Occipital lobe (tissue), 2 donors: ENCODE results near the gene ARNT2. TPM values are rescaled to one million over a fixed set of nuclear protein-coding genes. Genes with fewer than 3 reads are reported as not detected.

Experiments used
- DNase-seq: peaks from one replicate; lab custom pipeline; 2025; lab: John Stamatoyannopoulos, UW
- total RNA-seq: library from RNA; depleted of rRNA; stranded (reverse); fragments of >200 nt; gene quantifications from one replicate; pipeline ENCODE4 v1.2.3, GENCODE V29; 2014

ARNT2 gene
- total RNA-seq, 1 donor from 2014 or later: 56.6 TPM

- no peak for DNase-seq
These were observed 36.9 kb downstream of the ARNT2 start for GRCh38 chr15:80441041-80441440.

DNA sequence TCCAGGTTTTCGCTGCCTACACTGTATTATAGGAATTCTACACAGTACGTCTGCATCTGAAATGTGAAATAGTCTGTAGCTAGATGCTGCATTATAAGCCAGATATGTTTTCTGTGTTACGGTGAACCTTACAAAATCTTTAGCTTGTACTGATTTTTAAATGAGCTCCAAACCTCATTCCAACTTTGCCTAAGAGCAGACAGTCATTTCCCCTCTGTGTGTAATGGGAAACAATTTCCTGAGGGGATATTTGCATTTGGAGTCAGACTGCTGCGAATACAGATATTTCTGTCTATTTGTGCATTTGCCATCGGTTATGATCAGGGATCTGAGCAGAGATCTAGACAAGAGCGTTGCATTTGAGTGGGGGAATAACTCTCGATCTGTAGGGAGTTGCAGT, 37.5 kb downstream of the ARNT2 start:
- DNase-seq: no peak

DNA sequence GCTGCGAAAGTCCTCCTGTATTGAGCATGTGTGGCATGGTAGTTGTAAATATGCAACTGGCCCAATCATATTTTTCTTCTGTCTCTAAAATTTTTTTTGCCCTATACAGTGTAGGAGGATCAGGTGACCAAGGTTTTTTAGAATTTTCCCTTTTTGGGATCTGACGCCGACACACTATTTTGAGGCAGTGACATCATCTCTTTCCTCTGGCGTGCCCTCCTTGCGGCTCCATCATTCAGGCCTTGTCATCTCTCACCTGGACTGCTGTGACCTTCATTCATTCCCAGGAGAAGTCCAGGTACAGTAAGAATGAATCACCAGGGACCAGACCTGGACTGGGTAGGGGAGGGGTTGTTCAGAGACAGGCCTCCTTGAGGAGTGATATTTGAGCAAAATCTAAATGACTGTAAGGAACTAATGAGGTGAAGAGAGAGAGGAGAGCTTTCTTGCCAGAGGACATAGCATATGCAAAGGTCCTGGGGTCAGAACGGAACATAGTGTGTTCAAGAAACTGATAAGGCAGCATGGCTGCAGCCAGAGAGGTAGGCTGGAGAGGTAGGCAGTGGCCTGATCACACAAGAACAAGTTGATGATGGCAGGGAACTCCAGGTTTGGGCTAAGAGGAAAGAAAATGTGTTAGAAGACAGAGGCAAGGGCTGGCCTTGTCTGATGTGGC, 38.7 kb downstream of the ARNT2 start:
- no peak for DNase-seq

DNA sequence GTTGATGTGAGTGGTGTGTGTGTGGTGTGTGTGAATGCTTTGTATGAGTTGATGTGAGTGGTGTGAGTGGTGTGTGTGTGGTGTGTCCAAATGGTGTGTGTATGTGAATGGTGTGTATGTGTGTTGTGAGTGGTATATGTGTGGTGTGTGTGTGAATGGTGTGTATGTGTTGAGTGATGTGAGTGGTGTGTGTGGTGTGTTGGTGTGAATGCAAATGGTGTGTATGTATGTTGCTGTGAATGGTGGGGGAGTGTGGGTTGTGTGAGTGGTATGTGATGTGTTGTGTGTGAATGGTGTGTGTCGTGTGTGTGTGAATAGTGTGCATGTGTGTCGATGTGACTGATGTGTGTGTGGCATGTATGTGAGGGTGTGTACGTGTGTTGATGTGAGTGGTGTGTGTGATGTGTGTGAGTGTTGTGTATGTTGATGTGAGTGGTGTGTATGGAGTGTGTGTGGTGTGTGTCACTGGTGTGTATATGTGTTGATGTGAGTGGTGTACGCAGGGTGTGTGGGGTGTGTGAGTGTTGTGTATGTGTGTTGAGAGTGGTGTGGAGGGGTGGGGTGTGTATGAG, 40.6 kb downstream of the ARNT2 start:
- DNase-seq: no peak

DNA sequence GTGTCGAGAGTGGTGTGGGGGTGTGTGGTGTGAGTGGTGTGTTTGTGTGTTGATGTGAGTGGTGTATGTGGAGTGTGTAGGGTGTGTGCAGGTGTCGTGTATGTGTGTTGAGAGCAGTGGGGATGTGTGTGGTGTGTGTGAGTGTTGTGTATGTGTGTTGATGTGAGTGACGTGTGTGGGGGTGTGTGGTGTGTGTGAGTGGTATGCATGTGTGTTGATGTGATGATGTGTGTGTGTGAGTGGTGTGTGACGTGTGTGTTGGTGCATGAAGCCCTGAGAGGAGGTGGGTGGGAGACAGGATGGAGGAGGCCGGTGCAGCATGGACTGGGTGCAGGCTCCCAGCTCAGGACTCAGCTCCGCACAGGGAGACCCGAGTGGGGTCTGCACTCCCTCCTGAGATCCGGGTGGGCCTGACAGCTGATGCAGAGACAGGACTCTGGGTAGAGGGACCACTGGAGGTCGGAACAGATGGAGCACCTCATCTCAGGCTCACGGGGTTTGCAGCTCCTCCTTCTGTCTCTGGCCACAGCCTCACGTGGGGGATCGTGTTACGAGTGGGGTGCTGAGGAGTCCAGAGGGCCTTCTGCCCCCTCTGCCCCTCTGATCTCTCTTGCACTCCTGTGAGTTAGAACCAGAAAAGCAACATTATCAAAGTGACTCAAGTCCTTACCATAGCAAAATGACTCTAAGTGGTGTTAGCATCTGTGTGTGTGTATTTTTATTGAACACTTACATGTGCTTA, 41.3 kb downstream of the ARNT2 start:
- DNase-seq: no peak

DNA sequence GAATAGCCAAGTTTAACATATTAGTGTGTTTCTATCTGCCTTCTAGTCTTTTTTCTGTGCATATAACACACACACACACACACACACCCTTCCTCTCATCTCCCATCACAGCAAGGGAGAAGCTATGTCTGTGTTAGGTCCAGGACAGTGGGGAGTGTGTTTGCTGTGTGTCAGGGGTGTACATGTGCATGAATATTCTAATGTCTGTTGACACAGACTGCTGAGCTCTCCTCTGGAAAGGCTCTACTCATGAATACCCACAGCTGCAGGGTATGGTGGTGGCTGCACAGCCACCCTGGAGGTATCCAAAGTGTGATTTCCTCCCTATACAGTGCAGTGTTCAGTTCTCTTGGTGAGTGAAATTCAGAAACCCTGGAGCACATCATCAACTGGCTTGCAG, 42.9 kb downstream of the ARNT2 start:
- DNase-seq: no peak

GRCh38 chr15:80449825-80450224, 45.6 kb downstream of the ARNT2 start:
- DNase-seq: no peak

GRCh38 chr15:80450811-80451321, 46.7 kb downstream of the ARNT2 start:
- no peak for DNase-seq

- no peak for DNase-seq
These were observed 48.0 kb downstream of the ARNT2 start for GRCh38 chr15:80452166-80452565.

DNA sequence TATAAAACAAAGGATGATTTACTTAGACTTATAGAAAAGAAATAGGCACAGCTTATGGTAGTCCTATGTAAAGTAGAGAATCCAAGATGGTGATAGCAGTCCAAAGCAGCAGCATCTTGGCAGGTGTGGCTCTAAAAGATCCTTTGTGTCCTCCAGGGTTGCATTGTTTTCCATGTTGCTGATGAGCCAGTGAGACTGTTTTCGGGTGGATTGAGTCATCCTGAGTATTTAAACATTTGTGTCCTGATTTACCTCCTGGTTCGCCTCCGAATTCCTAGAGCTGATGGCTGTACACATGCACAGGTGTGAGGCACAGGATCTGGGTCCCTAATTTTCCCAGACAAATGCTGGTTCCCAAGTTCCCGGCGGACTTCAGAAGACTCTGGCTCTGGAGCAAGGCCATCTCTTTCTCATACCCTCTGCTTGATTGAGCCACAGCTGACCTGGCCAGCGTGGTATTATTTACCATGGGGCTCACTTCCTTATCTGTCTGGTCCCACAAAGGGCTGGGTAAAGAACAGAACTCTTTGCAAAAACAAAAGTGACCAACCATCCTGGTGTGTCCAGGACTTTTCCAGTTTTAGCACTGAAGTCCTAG, 51.0 kb downstream of the ARNT2 start:
- DNase-seq: no peak

- DNase-seq: no peak
These were observed 51.7 kb downstream of the ARNT2 start for GRCh38 chr15:80455668-80456442.

- no peak for DNase-seq
These were observed 52.6 kb downstream of the ARNT2 start for GRCh38 chr15:80456517-80457492.

- DNase-seq: no peak
These were observed 53.7 kb downstream of the ARNT2 start for GRCh38 chr15:80457896-80458295.

DNA sequence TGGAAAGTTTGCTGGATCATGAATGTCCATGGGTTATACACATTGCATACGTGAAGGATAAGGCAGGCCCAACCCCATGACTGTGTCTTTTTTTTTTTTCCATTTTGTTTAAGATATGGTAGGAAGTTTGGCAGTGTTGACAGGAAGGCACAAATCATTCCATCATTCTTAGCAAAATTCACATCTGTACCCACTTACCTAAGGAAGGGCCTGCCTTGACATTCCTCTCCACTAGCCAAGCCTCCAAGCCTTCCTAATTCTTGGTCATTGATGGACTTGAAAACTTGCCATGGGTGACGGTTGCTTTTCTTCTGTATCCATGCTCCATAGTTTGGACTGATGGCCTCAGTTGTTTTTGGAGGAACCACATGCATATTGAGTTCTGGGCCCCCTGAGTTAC, 54.4 kb downstream of the ARNT2 start:
- DNase-seq: no peak

- DNase-seq: no peak
These were observed 55.2 kb downstream of the ARNT2 start for GRCh38 chr15:80459380-80459779.

GRCh38 chr15:80459818-80460217, 55.6 kb downstream of the ARNT2 start:
- DNase-seq: no peak

DNA sequence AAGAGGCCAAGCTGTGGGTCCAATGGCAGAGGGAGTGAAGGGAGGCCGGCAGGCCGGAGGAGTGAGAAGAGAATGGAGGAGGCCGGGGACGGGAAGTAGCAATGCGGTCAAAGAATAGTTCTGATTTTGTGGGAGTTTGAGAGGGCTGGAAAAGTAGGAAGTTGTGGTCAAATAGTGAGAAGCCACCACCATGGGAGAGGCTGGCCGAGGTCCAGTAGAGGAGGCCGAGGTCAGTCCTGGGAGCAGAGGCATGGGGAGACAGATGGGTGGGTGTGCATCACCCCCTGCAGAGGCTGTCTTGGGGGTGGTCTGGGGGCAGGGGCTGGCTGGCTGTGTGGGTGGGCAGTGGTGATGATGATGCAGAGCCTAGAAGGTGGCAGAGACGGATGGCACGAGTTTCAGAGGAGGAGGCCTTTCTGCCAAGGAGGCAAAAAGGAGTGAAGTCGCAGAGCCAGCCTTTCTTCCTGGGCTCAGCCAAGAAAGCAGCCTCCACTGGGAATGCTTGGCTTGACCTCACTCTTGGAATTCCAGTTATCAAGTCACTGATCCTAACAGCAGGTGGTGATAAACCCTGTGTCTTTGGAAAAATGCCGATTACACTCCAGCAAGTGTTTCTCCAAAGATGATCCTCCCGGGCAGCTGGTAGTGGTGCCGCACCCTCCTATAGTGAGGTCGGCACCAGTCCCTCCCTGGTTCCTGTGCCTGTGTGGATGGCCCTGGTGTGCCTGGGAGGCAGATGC, 57.3 kb downstream of the ARNT2 start:
- DNase-seq: no peak

DNA sequence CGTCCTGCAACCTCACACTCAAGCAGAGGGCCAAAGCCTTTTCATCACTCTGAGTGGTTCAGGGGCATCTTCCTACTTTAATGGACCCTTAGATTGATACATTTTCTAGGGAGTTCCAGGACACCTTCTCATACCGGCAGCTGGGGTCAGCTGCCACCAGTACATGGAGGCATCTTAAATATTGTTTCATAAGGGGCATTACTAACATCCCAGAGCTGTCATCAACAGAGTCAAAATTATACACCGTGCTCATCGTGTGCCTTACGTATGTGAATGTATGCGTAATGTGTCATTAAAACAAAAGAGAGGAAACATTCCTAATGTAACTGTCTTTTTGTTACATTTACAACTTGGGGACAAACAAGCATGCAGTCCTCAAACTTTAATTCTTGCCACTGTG, 57.9 kb downstream of the ARNT2 start:
- DNase-seq: no peak

DNA sequence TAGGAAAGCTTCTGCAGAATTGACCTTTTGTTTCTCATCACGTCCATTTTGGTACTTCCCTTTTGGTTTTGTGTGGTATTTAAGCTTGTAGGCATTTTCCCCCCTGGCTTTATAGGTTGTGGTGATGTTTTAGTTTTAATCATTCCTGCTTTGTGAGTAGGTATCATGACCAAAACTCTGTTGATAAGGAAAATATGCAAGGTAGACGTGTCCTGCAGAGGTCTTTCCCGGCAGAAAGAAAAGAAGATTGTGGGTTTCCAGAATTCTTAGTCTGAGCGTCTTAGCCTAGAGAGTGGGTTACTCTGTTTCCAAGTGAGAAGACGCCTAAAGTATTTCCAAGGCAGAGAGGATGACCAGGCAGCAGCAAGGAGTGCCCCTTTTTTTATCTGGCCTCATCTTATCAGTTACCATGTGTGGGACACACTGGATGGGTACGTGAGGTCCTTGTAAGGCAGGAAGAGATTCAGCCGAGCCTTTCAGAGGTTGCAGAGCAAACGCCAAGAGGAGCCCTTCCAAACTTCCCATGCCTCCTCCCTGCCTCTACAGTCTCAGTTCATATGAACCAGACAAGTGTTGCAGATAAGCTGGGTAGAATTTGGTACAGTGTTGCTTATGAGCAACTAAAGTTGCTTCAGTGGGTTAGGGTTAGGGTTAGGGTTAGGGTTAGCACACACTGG, 58.8 kb downstream of the ARNT2 start:
- DNase-seq: no peak
